ENCODE data around the gene HOXA3.

HOXA3 gene

GRCh38 chr7:27112955-27113949, 39.1 kb downstream of the HOXA3 start:
- no peak for DNase-seq

DNA sequence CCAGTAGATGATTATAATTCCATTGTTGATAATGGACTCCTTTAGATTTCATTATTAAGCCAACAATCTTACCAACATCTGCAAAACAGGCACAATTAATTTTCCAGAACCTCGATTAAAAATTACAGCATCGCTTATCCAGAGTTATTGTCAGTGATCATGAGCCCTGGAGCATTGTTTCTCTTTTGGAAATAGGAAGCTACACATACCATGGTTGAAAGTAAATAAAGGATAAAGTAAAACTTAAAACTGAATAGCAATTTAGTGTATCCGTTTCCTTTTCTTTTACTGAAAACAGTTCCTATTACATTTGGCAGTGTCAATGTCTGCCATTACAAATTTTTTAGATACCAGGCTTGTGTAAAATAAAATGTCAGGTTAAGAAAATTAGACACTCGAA, 40.0 kb downstream of the HOXA3 start:
- no peak for DNase-seq

DNA sequence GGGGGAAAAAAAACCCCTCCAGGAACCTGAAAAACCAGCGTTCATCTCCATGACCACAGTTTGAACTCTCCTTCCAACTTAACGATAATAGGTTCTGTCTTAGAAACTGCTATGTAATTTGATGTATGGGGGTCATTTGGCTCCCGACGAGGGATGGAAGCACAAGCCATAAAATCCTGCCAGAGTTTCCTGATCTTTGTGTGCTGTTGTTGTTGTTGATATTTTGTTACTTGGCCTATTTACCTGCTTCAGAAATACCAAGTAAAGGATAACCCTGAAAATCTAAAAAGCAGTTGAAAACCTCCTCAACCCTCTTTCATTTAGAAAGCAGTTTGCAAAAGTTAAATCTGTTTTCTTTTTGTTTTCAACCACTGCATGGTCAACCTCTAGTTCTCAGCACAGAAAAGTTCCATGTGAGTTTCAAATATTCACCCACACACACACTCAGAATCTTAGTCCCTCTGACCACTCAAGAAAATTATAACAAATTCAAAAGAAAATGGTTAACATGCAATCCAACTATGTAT, 40.6 kb downstream of the HOXA3 start:
- DNase-seq = no peak

DNA sequence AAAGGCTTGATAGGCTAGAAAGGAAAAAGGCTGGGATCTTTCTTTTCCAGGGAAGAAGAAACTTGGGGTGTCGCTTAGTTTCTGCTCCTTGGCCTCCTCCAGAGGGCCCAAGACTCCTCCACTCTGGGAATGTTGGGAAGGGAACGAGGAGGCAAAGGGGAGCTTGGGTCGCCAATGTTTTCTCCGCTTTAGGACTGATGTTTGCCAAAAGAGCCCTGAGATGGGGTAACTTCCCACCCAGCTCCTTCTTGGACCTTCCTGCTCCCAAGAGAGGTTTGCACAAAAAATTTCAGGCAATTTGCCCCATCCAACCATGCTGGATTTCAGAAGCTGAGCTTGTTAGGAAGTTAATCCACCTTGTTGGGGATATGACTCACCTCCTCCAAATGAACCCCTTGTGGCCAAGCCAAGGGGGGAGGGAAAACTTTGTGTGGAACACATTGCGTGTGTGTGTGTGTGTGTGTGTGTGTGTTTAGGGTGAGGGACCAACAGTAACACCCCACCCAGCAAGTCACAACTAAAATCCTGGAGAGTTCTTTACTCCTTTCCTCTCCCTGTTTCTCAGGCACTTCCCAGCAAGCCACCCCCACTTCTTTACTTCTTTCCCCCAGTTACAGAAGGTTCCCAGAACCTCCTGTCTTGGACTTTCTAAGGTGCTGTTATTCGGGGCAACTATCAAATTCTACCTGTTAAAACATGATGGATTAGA, 41.2 kb downstream of the HOXA3 start:
- no peak for DNase-seq

- no peak for DNase-seq
Observed at GRCh38 chr7:27110186-27111031, 42.0 kb downstream of the HOXA3 start.

DNA sequence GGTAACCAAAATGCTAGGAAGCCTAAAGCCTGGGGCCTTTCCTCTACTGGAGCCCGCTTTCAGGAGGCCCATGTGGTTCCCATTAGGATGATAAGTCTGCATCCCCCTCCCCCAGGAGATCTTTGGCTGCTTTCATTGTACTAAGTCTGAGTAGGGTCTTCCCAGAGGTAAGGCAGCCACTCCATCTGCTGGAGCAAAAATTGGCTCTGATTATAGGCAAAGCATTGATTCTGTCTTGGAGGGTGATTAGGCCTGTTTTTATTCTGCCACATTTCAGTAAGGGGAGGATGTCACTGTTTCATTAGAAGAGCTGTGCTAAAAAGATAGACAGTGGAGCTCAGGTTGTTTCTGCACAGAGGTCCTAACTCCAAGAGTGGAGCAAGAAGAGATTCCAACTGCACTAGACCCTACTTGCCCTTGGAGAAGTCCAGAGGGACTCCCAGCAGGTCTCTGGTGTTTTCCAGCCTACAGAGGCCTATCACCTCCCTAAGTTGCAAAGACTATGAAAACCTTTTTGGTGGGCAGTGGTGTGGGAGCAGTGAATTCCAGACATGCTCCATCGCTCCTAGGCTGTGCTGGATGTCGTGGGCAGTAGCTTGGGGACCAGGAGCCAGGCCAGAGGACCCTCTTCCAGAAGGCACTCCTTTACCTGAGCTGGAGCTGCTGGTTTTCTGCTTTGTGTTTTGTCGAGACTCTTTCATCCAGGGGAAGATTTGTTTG, 42.8 kb downstream of the HOXA3 start:
- no peak for DNase-seq

DNA sequence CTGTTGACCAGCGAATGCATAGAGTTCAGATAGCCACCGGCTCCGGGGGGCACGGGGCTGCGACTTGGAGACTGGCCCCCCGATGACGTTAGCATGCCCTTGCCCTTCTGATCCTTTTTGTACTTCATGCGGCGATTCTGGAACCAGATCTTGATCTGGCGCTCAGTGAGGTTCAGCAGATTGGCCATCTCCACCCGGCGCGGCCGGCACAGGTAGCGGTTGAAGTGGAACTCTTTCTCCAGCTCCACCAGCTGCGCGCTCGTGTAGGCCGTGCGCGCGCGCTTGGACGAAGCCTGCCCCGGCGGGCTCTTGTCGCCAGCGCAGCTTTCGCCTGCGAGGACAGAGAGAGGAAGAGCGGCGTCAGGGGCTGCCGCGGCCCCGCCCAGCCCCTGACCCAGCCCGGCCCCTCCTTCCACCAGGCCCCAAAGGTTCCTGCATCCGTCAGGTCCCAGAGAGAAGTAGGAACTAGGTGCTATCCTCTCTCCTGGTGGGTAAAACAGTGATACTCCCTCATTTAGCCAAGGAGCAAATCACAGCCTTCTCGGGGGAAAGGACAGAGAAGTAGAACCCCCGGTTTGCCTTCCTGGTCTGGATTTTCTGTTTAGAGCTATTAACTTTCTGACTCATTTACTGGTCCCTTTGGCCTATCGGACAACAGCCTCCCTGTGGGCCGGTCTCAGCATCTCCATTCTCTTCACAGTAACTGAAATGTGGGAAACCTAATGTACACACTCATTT, 43.8 kb downstream of the HOXA3 start:
- no peak for DNase-seq

- no peak for DNase-seq
Observed at GRCh38 chr7:27107391-27108381, 44.7 kb downstream of the HOXA3 start.

- no peak for DNase-seq
Observed at GRCh38 chr7:27106901-27107240, 45.5 kb downstream of the HOXA3 start.

DNA sequence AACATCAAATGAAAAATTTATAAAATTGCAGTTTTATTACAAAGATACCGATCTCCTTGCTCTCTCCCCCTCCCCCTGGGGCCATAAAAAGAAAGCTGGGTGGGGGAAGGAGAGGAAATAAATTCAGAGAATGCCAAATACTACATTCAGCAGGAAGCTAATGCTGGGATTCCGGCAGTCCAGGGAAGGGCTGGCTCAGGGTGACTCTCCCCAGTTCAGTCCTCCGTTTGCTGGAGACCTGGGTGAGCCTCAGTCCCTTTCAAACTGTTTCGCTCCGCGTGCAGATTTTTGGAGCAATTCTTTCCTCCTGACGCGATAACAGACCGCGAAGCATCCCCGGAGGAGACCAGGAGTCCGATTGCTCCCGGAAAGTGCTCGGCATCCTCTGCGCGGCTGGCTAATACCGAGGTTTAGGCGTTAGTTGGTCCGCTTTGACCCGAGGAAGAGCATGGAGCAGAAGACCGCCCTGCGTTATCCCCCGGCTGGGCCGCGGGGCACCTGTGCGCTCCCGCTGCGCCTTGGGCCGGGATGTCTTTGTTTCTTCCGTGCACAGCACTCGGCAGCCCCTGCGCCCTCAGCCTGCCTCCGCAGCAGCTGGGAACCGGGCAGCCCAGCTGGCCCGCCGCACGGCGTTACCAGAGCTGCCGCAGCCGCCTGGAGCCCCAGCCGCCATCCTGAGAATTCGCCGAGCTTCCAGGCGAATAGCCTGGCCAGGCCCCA, 46.0 kb downstream of the HOXA3 start:
- DNase-seq = no peak

GRCh38 chr7:27105301-27106031, 46.9 kb downstream of the HOXA3 start:
- no peak for DNase-seq

DNA sequence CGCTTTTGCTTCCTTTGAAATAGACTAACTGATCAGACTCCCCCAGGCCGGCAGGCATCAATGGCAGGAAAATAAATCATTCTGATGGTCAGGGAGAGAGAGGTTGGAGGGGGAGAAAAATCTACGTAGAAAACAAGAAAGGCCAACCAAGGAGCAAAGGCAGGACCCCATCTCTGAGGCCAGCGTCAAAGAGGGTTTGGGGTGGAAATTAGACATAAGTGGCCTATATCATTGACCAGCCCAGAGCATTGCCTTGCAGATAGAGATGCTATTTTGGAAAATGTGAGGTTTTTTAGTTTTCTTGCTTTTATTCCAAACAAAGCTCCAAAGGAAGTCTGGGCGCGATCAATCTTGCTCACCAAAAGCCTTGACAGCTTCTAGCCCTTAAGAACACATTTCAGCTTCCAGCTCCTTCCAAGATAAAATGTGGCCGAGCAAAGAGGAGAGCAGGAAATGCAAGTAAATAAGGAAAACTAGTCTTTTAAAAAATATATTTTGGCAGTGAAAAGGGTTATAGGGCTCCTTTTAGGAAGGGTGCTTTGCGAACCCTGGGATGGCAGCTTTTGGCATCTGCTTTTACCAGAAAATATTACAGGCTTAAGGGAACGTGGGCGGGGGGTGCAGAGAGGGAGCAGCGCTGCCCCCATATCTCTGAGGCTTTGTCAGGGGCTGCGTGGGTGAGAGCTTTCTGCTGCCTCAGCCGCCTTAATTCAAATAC, 47.9 kb downstream of the HOXA3 start:
- no peak for DNase-seq

- DNase-seq = no peak
Observed at GRCh38 chr7:27103489-27104226, 48.7 kb downstream of the HOXA3 start.

DNA sequence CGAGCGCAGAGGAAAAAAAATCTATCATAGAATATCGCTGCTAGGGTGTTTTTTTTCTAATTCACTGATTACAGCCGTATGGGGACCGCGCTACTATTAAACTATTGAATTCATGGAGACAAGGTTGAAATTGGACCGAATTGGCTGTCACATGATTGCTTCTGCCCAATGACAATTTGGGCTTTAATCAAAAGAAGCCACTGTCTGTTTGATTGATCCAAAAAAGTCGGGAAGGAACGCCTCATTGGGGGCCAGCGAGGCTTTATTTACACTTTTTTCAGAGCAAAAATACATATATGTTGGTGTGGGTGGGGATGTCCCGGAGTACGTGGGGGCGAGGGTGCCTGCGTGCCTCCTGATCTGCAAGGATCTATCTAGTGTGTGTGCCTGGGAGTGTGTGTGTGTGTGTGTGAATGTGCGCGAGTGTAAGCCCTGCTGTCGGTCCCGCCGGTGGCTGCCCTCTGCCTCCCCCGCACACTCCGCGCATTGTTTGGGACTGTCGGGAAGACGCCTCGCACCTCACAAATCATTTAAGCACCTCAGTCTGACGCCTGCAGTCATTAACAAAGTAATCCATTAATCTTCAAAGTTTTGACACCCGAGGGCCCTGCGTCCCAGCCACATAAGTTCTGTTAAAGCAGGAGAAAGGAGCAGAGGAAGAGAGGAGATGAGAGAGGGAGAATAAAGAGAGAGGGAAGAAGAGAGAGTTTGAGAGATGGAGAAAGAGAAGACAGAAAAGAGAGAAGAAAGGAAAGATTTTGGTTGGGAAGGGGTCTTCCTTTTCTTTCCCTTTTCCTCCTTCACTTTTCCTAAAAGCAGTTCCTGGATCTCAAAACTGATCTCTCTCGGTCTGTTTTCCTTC, 49.6 kb downstream of the HOXA3 start, which contains the start of gene HOXA2:
Gene HOXA2, minus strand, starts transcription at position 103 of the 862 bp plus-strand sequence. CDS start 183 bp downstream, outside the sequence.
- DNase-seq = no peak

GRCh38 chr7:27101957-27102580, 50.3 kb downstream of the HOXA3 start:
- no peak for DNase-seq

All from activated CD8-positive, alpha-beta memory T cell treated with anti-CD3 and anti-CD28 coated beads, Interleukin-2, amount 50 U/mL, for 4 hours (primary cell).